Cerebellar nuclear complex (tissue), 1 donor: ENCODE results near the gene USP13.
"Not testable (repeated sequence)": the region's sequence is repeated elsewhere in the genome, so short reads cannot be mapped to it uniquely, and the experiment has no call there.

Source experiments
- DNase-seq, 2 experiments: peaks; one replicate each; lab custom pipeline; 2025; lab: John Stamatoyannopoulos, UW

USP13 gene

GRCh38 chr3:179734497-179735281 lies 81.8 kb downstream of the USP13 start:
- no peak for DNase-seq

GRCh38 chr3:179735321-179735720 lies 82.5 kb downstream of the USP13 start:
- DNase-seq, result no peak

- no peak for DNase-seq
These were observed 86.2 kb downstream of the USP13 start for GRCh38 chr3:179738998-179739397.

- DNase-seq, result no peak
These were observed 87.2 kb downstream of the USP13 start for GRCh38 chr3:179739816-179740594.

- DNase-seq, result no peak
These were observed 91.1 kb downstream of the USP13 start for GRCh38 chr3:179743913-179744312.

- no peak for DNase-seq
These were observed 91.8 kb downstream of the USP13 start for GRCh38 chr3:179744667-179745066.

GRCh38 chr3:179745079-179745478 lies 92.2 kb downstream of the USP13 start:
- no peak for DNase-seq

GRCh38 chr3:179745716-179746115 lies 92.9 kb downstream of the USP13 start:
- no peak for DNase-seq

- DNase-seq, result no peak
These were observed 98.0 kb downstream of the USP13 start for GRCh38 chr3:179750720-179751328.

GRCh38 chr3:179760944-179761343 lies 108.1 kb downstream of the USP13 start:
- DNase-seq, result no peak

- DNase-seq, result no peak
These were observed 112.6 kb downstream of the USP13 start for GRCh38 chr3:179765396-179765795.

GRCh38 chr3:179766416-179767133 lies 113.7 kb downstream of the USP13 start:
- no peak for DNase-seq

- DNase-seq, result no peak
These were observed 115.2 kb downstream of the USP13 start for GRCh38 chr3:179768080-179768479.

- no peak for DNase-seq
These were observed 116.8 kb downstream of the USP13 start for GRCh38 chr3:179769411-179770247.

GRCh38 chr3:179771797-179772196 lies 119.0 kb downstream of the USP13 start:
- no peak for DNase-seq

GRCh38 chr3:179772297-179772696 lies 119.5 kb downstream of the USP13 start:
- DNase-seq, result no peak

GRCh38 chr3:179775416-179776122 lies 122.7 kb downstream of the USP13 start:
- no peak for DNase-seq

GRCh38 chr3:179782841-179783240 lies 130.0 kb downstream of the USP13 start:
- not testable (repeated sequence) for DNase-seq

GRCh38 chr3:179788996-179789395 lies 136.2 kb downstream of the USP13 start:
- no peak for DNase-seq

- DNase-seq, result no peak
These were observed 139.0 kb downstream of the USP13 start for GRCh38 chr3:179791793-179792192.

- DNase-seq, result no peak
These were observed 141.5 kb downstream of the USP13 start for GRCh38 chr3:179794355-179794754.
